WTC11 (cell line): Measurements from ENCODE around the gene SMYD3. TPM values are rescaled to one million over a fixed set of nuclear protein-coding genes. Genes with fewer than 3 reads are reported as not detected.
"Not testable (repeated sequence)": the region's sequence is repeated elsewhere in the genome, so short reads cannot be mapped to it uniquely, and the experiment has no call there.

Experiments used
- ATAC-seq: fragments of 200-7000 bp; cut with Tn5 transposase; 2 replicates; pipeline ENCODE4 v1.10.0; 2021; ENCODE audit warnings: mild to moderate bottlenecking, moderate library complexity
- CTCF ChIA-PET: fragments of 300-600 bp; sonication (Branson Sonifier 250); formaldehyde crosslinking; loops from one replicate; lab custom pipeline; 2021; ENCODE audit warnings: antibody characterized with exemption; lab: Charles Lee
- POLR2A ChIA-PET: fragments of 350-600 bp; sonication (Branson Sonifier 250); formaldehyde crosslinking; loops from one replicate; lab custom pipeline; 2021; ENCODE audit warnings: antibody characterized with exemption; lab: Charles Lee
- DNase-seq: peaks from one replicate; pipeline ENCODE4 v3.0.0; 2021; ENCODE audit warnings: low spot score
- H3K27ac Mint-ChIP-seq: 2 replicates; pipeline ENCODE4 v1.8.0; 2021; ENCODE audit warnings: mixed read lengths
- H3K27me3 Mint-ChIP-seq: 2 replicates; pipeline ENCODE4 v1.8.0; 2021; ENCODE audit warnings: low read depth, mild to moderate bottlenecking, moderate library complexity, mixed read lengths
- H3K36me3 Mint-ChIP-seq: 2 replicates; pipeline ENCODE4 v1.8.0; 2021; ENCODE audit warnings: mixed read lengths
- H3K4me1 Mint-ChIP-seq: 2 replicates; pipeline ENCODE4 v1.8.0; 2022; ENCODE audit warnings: mixed read lengths
- H3K4me3 Mint-ChIP-seq: 2 replicates; pipeline ENCODE4 v1.8.0; 2021; ENCODE audit warnings: mild to moderate bottlenecking, moderate library complexity, mixed read lengths
- H3K9me3 Mint-ChIP-seq: 2 replicates; pipeline ENCODE4 v1.8.0; 2021; ENCODE audit warnings: mixed read lengths
- AFF4 ChIP-seq: sonication (generic); formaldehyde crosslinking; IDR thresholded peaks from 2 replicates; pipeline ENCODE4 v1.8.1; 2023; ENCODE audit warnings: mild to moderate bottlenecking, missing genetic modification reagents, borderline replicate concordance
- ATF1 ChIP-seq: sonication (generic); formaldehyde crosslinking; IDR thresholded peaks from 2 replicates; pipeline ENCODE4 v1.8.1; 2023; ENCODE audit warnings: mild to moderate bottlenecking, moderate library complexity, missing genetic modification reagents
- E2F4 ChIP-seq: sonication (generic); formaldehyde crosslinking; IDR thresholded peaks from 2 replicates; pipeline ENCODE4 v1.8.1; 2022; ENCODE audit warnings: low read depth, mild to moderate bottlenecking, moderate library complexity, missing genetic modification reagents, borderline replicate concordance
- EMX1 ChIP-seq: fragments of 250-450 bp; sonication (Bioruptor Pico); IDR thresholded peaks from 2 replicates; pipeline ENCODE4 v1.8.0; 2021; ENCODE audit warnings: mild to moderate bottlenecking
- ESRRA ChIP-seq: sonication (generic); formaldehyde crosslinking; IDR thresholded peaks from 2 replicates; pipeline ENCODE4 v1.8.1; 2022; ENCODE audit warnings: mild to moderate bottlenecking, missing genetic modification reagents, borderline replicate concordance
- JAZF1 ChIP-seq: fragments of 250-450 bp; sonication (Bioruptor Pico); IDR thresholded peaks from 2 replicates; pipeline ENCODE4 v1.9.0; 2021; ENCODE audit warnings: moderate library complexity, mild to moderate bottlenecking, inconsistent platforms
- JUN ChIP-seq: sonication (generic); formaldehyde crosslinking; IDR thresholded peaks from 2 replicates; pipeline ENCODE4 v1.8.0; 2023; ENCODE audit warnings: mild to moderate bottlenecking, missing genetic modification reagents
- MAX ChIP-seq: sonication (generic); formaldehyde crosslinking; IDR thresholded peaks from 2 replicates; pipeline ENCODE4 v1.8.0; 2022; ENCODE audit warnings: mild to moderate bottlenecking, missing genetic modification reagents
- MYBL2 ChIP-seq: sonication (generic); formaldehyde crosslinking; IDR thresholded peaks from 2 replicates; pipeline ENCODE4 v1.8.1; 2023; ENCODE audit warnings: mild to moderate bottlenecking, moderate library complexity, missing genetic modification reagents
- SOX15 ChIP-seq: fragments of 250-450 bp; sonication (Bioruptor Pico); IDR thresholded peaks from 2 replicates; pipeline ENCODE4 v1.9.0; 2021; ENCODE audit warnings: mild to moderate bottlenecking
- ZBTB21 ChIP-seq: sonication (generic); formaldehyde crosslinking; IDR thresholded peaks from 2 replicates; pipeline ENCODE4 v1.8.1; 2023; ENCODE audit warnings: mild to moderate bottlenecking, missing genetic modification reagents, borderline replicate concordance
- ZNF138 ChIP-seq: sonication (generic); formaldehyde crosslinking; conservative IDR thresholded peaks from 2 replicates; pipeline ENCODE4 v1.8.1; 2022; ENCODE audit warnings: mild to moderate bottlenecking, moderate library complexity, missing genetic modification reagents
- ZNF281 ChIP-seq: sonication (generic); formaldehyde crosslinking; IDR thresholded peaks from 2 replicates; pipeline ENCODE4 v1.8.0; 2023; ENCODE audit warnings: mild to moderate bottlenecking, missing genetic modification reagents
- ZNF423 ChIP-seq: fragments of 250-450 bp; sonication (Bioruptor Pico); IDR thresholded peaks from 2 replicates; pipeline ENCODE4 v2.1.2; 2022; ENCODE audit warnings: mild to moderate bottlenecking, moderate library complexity
- ZNF532 ChIP-seq: fragments of 250-450 bp; sonication (Bioruptor Pico); IDR thresholded peaks from 2 replicates; pipeline ENCODE4 v1.9.0; 2021; ENCODE audit warnings: mild to moderate bottlenecking, borderline replicate concordance
- total RNA-seq: library from RNA; stranded (reverse); gene quantifications from 3 replicates; pipeline ENCODE4 v1.2.3, GENCODE V29; 2021

Gene SMYD3
- total RNA-seq, 1 experiment from 2014 or later, result 21.4 TPM

- TF ChIP-seq ZNF532, result no peak
These were observed 791.8 kb downstream of the SMYD3 start (continued) for GRCh38 chr1:245715291-245715701.

- not testable (repeated sequence) for H3K9me3 Mint-ChIP-seq
- CTCF ChIA-PET, result interaction anchor here (0.6 kb wide), 1 partner anchor 804 kb away, joined by 3 read pairs; no protein-coding TSS in a partner anchor
These were observed 793.1 kb downstream of the SMYD3 start for GRCh38 chr1:245714027-245714426.

DNA sequence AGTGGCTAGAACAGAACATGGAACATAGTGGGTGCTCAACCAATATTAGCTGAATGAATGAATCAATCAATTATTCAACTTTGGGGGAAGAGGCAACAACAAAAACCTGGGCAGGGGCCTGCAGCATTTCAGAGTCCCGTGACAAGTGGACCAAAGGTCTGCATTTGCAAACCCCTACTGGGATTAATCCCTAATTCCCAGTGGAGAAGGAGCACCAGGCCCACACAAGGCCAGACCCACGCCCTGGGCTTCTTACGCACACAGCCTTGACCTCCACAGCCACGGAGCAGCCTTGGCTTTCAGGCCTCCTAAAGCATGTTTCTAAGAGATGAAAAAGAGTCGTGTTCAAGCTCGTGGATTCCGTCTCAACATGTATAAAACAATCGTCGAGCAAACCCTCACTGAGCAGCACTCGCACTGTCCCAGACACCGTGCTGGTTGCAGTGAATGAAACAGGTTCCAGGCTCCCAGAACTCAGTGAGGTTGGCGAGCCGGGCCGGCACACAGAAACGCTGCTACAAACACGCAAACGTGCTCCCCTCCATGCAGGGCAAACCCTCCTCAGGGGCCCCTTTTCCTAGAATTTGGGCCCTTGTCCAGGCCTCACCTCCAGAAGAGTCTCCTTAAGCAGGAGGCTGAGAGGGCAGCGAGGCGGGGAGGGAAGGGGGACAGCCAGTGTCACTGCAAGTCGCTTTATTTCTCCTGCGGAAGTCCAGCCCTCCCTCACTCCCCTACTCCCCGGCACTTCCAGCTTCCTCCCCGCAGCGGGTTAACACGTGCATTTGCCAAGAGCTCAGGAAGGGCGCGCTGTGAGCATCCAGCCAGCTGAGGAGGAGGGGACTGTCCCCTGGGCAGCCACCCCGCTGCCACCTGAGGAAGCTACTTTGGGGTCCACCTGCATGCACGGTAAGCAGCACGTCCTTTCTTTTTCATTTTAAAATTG lies 795.8 kb downstream of the SMYD3 start:
- no peak overlapping the region for H3K27ac Mint-ChIP-seq
- H3K27me3 Mint-ChIP-seq, result no peaks in the 10 kb centered on the region
- ATAC-seq (peak; percentile 89), DNase-seq (peak; percentile 49)
- CTCF ChIA-PET, result interaction anchor here (0.6 to 1.9 kb wide), 4 partner anchors 16 to 330 kb away, joined by 4 to 8 read pairs (median 6); no protein-coding TSS in a partner anchor
- H3K9me3 Mint-ChIP-seq, result no peaks in the 10 kb centered on the region
- 0 out of 2 replicates have a peak overlapping the region, but pooled peaks have one; percentile 7 for H3K4me3 Mint-ChIP-seq
- peak; percentile 84 for TF ChIP-seq MAX (CRISPR knock-in tag)
- peak; percentile 73 for TF ChIP-seq ZNF423 (CRISPR knock-in tag)
- 0 out of 2 replicates have a peak, but pooled peaks have one; percentile 23 for TF ChIP-seq MYBL2 (CRISPR knock-in tag)
- no peak for TF ChIP-seq ZNF138 (CRISPR knock-in tag)
- POLR2A ChIA-PET, result interaction anchor here (0.6 kb wide), 1 partner anchor 539 kb away, joined by 3 read pairs; no protein-coding TSS in a partner anchor
- peaks cover 16% of the 10 kb centered on the region for H3K4me1 Mint-ChIP-seq
- H3K36me3 Mint-ChIP-seq, result no peaks in the 10 kb centered on the region

More at GRCh38 chr1:245714027-245714426, 793.1 kb downstream of the SMYD3 start:
- H3K36me3 Mint-ChIP-seq, POLR2A ChIA-PET, DNase-seq, H3K27ac Mint-ChIP-seq, ATAC-seq, H3K4me3 Mint-ChIP-seq, H3K27me3 Mint-ChIP-seq: not testable (repeated sequence)
- peaks cover 16% of the 10 kb centered on the region for H3K4me1 Mint-ChIP-seq

GRCh38 chr1:245707941-245708340 lies 799.1 kb downstream of the SMYD3 start:
- Mint-ChIP-seq H3K27ac (no peak overlapping the region), H3K4me3 (no peak overlapping the region), H3K4me1 (peaks cover 23% of the 10 kb centered on the region), H3K36me3 (no peaks in the 10 kb centered on the region), H3K27me3 (no peaks in the 10 kb centered on the region; the same call in 1 of the 2 replicates), H3K9me3 (no peaks in the 10 kb centered on the region)
- no peak for DNase-seq
- ChIA-PET CTCF (no interaction called here), POLR2A (interaction anchor here (0.6 kb wide), 1 partner anchor 882 kb away, joined by 4 read pairs; no protein-coding TSS in a partner anchor)
- ATAC-seq, result no peak
- TF ChIP-seq EMX1 (CRISPR knock-in tag) (no peak), ESRRA (no peak), ZNF281 (CRISPR knock-in tag) (no peak), SOX15 (CRISPR knock-in tag) (no peak), ZBTB21 (CRISPR knock-in tag) (no peak), ATF1 (CRISPR knock-in tag) (no peak), AFF4 (CRISPR knock-in tag) (no peak), JAZF1 (CRISPR knock-in tag) (no peak), E2F4 (CRISPR knock-in tag) (no peak), JUN (no peak)
